ENCODE data around the gene ISY1. TPM values are rescaled to one million over a fixed set of nuclear protein-coding genes. Genes with fewer than 3 reads are reported as not detected.
"Not testable (repeated sequence)": the region's sequence is repeated elsewhere in the genome, so short reads cannot be mapped to it uniquely, and the experiment has no call there.

Gene ISY1
- polyA plus RNA-seq, 1 donor (not counting 4 experiments of a cell fraction or from before 2014, with no cell fraction given): 25.5 TPM

- H3K9me1 ChIP-seq (ENCODE audit: control insufficient read depth, extremely low read depth, insufficient read depth, low read length): no peaks in the 10 kb centered on the region
- H2AFZ ChIP-seq (ENCODE audit: control insufficient read depth, low read length): no peak overlapping the region
- peaks cover 25% of the 10 kb centered on the region for H3K79me2 ChIP-seq (ENCODE audit: control insufficient read depth, insufficient read depth, low read length)
- no peaks in the 10 kb centered on the region for H3K27me3 ChIP-seq (ENCODE audit: control insufficient read depth, extremely low read depth, insufficient read depth, low read length)
- H3K4me2 ChIP-seq (ENCODE audit: control insufficient read depth, extremely low read depth, insufficient read depth, low read depth, low read length): no peak overlapping the region
- H3K9ac ChIP-seq (ENCODE audit: control insufficient read depth, extremely low read depth, insufficient read depth, low read length): no peak overlapping the region
- no peak for TF ChIP-seq EZH2 (IDR thresholded peaks at IDR 0.05; ENCODE audit: low read length)
- TF ChIP-seq, protein P1, sequence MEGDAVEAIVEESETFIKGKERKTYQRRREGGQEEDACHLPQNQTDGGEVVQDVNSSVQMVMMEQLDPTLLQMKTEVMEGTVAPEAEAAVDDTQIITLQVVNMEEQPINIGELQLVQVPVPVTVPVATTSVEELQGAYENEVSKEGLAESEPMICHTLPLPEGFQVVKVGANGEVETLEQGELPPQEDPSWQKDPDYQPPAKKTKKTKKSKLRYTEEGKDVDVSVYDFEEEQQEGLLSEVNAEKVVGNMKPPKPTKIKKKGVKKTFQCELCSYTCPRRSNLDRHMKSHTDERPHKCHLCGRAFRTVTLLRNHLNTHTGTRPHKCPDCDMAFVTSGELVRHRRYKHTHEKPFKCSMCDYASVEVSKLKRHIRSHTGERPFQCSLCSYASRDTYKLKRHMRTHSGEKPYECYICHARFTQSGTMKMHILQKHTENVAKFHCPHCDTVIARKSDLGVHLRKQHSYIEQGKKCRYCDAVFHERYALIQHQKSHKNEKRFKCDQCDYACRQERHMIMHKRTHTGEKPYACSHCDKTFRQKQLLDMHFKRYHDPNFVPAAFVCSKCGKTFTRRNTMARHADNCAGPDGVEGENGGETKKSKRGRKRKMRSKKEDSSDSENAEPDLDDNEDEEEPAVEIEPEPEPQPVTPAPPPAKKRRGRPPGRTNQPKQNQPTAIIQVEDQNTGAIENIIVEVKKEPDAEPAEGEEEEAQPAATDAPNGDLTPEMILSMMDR (optimal IDR thresholded peaks at IDR 0.05 in 1 of 3, IDR thresholded peaks at IDR 0.05 in 1 of 3, conservative IDR thresholded peaks at IDR 0.05 in 1 of 3; ENCODE audit: extremely low read depth in 1 of 3, insufficient read depth in 2 of 3, low read length in 3 of 3): no peak
- no peaks in the 10 kb centered on the region for H3K9me3 ChIP-seq (ENCODE audit: control insufficient read depth, low read depth, low read length)
- peaks cover 6% of the 10 kb centered on the region for H3K4me1 ChIP-seq (ENCODE audit: control insufficient read depth, extremely low read depth, insufficient read depth, low read length)
- FAIRE-seq (no peak), DNase-seq (ENCODE audit: low read depth, low spot score) (no peak)
- dilution Hi-C loops (cut with MboI; ENCODE audit: extremely low pct_ligation_motif_present, low sequenced_read_pairs): no loop called here
- H3K27ac ChIP-seq (ENCODE audit: control insufficient read depth, insufficient read depth, low read length): no peak overlapping the region
- H3K36me3 ChIP-seq (ENCODE audit: control insufficient read depth in 2 of 2, extremely low read depth in 1 of 2, insufficient read depth in 2 of 2, low read length in 2 of 2): no peaks in the 10 kb centered on the region
- H4K20me1 ChIP-seq (ENCODE audit: control insufficient read depth, extremely low read depth, insufficient read depth, low read length): no peaks in the 10 kb centered on the region
- H3K4me3 ChIP-seq (ENCODE audit: control insufficient read depth in 2 of 3, extremely low read depth in 1 of 3, insufficient read depth in 2 of 3, low read depth in 1 of 3, low read length in 3 of 3): no peak overlapping the region
Observed at GRCh38 chr3:129187857-129188256, 27.0 kb upstream of the ISY1 start.

DNA sequence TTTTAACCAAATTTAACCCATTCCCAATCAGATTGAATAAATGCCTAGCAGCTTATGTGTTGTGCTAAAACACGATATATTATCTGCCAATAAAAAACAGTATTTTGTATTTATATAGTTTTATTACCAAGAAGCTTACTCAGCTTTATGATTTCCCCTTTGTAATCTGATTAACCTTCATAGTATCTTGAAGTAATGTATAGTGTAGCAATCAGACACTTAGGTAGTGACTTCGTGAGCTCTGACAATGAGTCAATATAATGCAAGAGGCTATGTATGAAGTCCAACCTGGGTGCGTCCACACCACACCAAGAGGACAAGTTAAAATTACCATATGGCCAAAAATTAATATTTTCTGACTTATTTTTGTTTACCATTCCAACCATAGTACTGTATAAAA is 24.9 kb upstream of the ISY1 start:
- FAIRE-seq: no peak
- Histone ChIP-seq H3K9me3 (ENCODE audit: control insufficient read depth, low read depth, low read length) (no peaks in the 10 kb centered on the region), H3K9ac (ENCODE audit: control insufficient read depth, extremely low read depth, insufficient read depth, low read length) (no peak overlapping the region), H3K36me3 (ENCODE audit: control insufficient read depth in 2 of 2, extremely low read depth in 1 of 2, insufficient read depth in 2 of 2, low read length in 2 of 2) (no peaks in the 10 kb centered on the region), H3K4me1 (ENCODE audit: control insufficient read depth, extremely low read depth, insufficient read depth, low read length) (peaks cover 7% of the 10 kb centered on the region), H3K9me1 (ENCODE audit: control insufficient read depth, extremely low read depth, insufficient read depth, low read length) (no peaks in the 10 kb centered on the region), H3K27me3 (ENCODE audit: control insufficient read depth, extremely low read depth, insufficient read depth, low read length) (no peaks in the 10 kb centered on the region), H3K27ac (ENCODE audit: control insufficient read depth, insufficient read depth, low read length) (peak overlapping the region; percentile 26), H3K4me2 (ENCODE audit: control insufficient read depth, extremely low read depth, insufficient read depth, low read depth, low read length) (peak overlapping the region; percentile 27), H3K79me2 (ENCODE audit: control insufficient read depth, insufficient read depth, low read length) (peaks cover 46% of the 10 kb centered on the region), H3K4me3 (ENCODE audit: control insufficient read depth in 2 of 3, extremely low read depth in 1 of 3, insufficient read depth in 2 of 3, low read depth in 1 of 3, low read length in 3 of 3) (no peak overlapping the region), H4K20me1 (ENCODE audit: control insufficient read depth, extremely low read depth, insufficient read depth, low read length) (peaks cover 12% of the 10 kb centered on the region), H2AFZ (ENCODE audit: control insufficient read depth, low read length) (no peak overlapping the region)
- no peak for DNase-seq (ENCODE audit: low read depth, low spot score)
- dilution Hi-C loops (cut with MboI; ENCODE audit: extremely low pct_ligation_motif_present, low sequenced_read_pairs): no loop called here
- TF ChIP-seq, protein P1 (optimal IDR thresholded peaks at IDR 0.05 in 1 of 3, IDR thresholded peaks at IDR 0.05 in 1 of 3, conservative IDR thresholded peaks at IDR 0.05 in 1 of 3; ENCODE audit: extremely low read depth in 1 of 3, insufficient read depth in 2 of 3, low read length in 3 of 3): no peak
- no peak for TF ChIP-seq EZH2 (IDR thresholded peaks at IDR 0.05; ENCODE audit: low read length)

DNA sequence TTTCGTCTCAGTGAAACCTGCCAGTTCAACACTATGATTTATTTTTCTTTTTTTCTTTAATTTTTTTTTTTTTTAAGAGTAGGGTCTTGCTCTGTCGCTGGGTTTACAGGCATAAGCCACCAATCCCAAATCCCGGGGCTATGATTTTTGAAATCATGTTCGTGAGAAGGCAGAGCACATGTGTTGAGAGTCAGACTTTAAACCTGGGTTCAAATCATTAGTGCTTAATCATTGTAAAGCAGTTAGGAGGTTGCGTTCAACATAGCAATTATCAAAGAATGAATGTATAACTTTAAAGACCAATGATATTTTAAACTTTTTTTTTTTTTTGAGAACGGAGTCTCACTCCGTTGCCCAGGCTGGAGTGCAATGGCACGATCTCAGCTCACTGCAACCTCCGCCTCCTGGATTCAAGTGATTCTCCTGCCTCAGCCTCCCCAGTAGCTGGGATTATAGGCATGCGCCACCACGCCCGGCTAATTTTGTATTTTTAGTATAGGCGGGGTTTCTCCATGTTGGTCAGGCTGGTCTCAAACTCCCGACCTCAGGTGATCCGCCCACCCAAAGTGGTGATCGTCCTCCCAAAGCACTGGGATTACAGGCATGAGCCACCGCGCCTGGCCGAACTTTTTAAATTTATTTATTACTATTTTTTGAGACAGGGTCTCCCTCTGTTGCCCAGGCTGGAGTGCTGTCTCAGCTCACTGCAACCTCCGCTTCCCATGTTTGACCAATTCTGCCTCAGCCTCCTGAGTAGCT is 24.1 kb upstream of the ISY1 start:
- H3K36me3 ChIP-seq (ENCODE audit: control insufficient read depth in 2 of 2, extremely low read depth in 1 of 2, insufficient read depth in 2 of 2, low read length in 2 of 2); FAIRE-seq; H3K9me3 ChIP-seq (ENCODE audit: control insufficient read depth, low read depth, low read length); H3K9me1 ChIP-seq (ENCODE audit: control insufficient read depth, extremely low read depth, insufficient read depth, low read length); H2AFZ ChIP-seq (ENCODE audit: control insufficient read depth, low read length); H3K27me3 ChIP-seq (ENCODE audit: control insufficient read depth, extremely low read depth, insufficient read depth, low read length); dilution Hi-C loops (cut with MboI; ENCODE audit: extremely low pct_ligation_motif_present, low sequenced_read_pairs); DNase-seq (ENCODE audit: low read depth, low spot score): not testable (repeated sequence)
- Histone ChIP-seq H3K4me2 (ENCODE audit: control insufficient read depth, extremely low read depth, insufficient read depth, low read depth, low read length) (peak overlapping the region; percentile 77), H3K9ac (ENCODE audit: control insufficient read depth, extremely low read depth, insufficient read depth, low read length) (peak overlapping the region; percentile 99), H3K4me3 (ENCODE audit: control insufficient read depth in 2 of 3, extremely low read depth in 1 of 3, insufficient read depth in 2 of 3, low read depth in 1 of 3, low read length in 3 of 3) (peak overlapping the region; percentile 85 to 100 (median 92)), H3K4me1 (ENCODE audit: control insufficient read depth, extremely low read depth, insufficient read depth, low read length) (peaks cover 13% of the 10 kb centered on the region), H4K20me1 (ENCODE audit: control insufficient read depth, extremely low read depth, insufficient read depth, low read length) (peaks cover 17% of the 10 kb centered on the region), H3K27ac (ENCODE audit: control insufficient read depth, insufficient read depth, low read length) (peak overlapping the region; percentile 96), H3K79me2 (ENCODE audit: control insufficient read depth, insufficient read depth, low read length) (peaks cover 54% of the 10 kb centered on the region)

Measured in keratinocyte (primary cell).